TTC549 (cell line): Measurements from ENCODE around the gene SGSM2.
A peak's percentile ranks its signal among the peaks of the same experiment; 100 is the strongest.

Source experiments
- FAIRE-seq: peaks from 2 replicates; lab custom pipeline; 2012; peaks lifted over from hg19 to GRCh38; lab: Jason Lieb, UNC

Gene SGSM2

DNA sequence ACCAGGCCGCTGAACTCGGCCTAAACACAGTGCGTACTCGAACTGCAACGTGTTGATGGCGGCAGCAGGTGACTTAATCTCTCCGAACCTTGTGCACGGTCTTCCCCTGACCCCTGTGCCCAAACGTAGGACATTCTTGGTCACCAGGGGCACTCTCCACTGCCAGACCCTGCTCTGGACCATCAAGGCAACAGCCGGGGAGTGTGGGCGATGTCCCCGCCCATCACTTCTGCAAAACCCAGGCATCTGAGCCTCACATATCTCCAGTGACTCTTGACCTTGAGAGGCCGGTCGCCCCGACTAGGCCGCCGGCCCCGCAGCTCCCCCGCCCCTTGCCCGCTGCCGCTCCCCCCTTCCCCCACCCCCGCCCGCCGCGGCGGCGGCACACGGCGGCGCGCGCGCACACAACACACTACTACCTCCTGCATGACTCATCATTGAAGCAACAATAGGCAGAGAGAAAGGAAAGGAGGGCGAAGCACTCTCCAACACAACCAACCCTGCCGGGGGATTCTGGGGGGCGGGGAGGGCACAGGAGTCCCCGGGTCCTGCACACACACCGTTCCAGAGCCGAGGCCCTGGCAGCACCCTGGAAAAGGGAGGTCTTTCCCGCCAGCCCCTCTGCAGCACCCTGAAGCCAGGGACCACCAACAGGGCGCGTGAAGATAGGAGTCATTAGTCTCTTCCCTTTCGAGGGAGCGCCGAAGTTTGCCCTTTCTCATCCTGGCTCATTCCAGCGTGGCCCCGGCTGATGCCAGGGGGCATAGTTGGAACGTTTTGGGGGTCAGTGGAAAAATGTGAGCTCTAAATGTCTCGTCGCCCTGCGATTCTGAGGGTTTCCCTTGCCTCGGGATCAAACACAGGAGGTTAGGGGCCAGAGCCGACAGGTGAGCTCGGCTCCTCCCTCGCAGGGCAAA is 61.6 kb downstream of the SGSM2 start:
- FAIRE-seq = no peak

- FAIRE-seq = no peak
Observed at GRCh38 chr17:2399572-2400473, 62.5 kb downstream of the SGSM2 start.

DNA sequence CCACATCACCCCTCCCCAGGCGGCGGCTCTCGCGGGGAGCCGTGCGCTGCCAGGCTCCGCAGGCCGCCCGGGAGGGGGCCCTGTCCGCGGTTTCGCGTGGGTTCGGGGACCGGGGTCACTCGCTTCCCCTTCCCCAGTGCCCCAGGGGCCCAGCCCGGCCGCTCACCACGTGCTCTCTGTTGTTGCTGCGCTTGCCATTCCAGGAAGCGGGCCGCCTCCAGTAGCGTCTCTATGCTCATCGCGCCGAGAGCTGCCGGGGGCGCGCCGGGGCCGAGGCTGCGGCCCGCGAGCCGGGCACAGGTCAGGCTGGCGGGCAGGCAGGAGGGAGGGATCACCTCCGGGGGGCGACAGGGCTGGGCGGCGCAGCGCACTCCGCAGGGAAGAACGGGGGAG is 63.2 kb downstream of the SGSM2 start:
- no peak for FAIRE-seq

- FAIRE-seq = no peak
Observed at GRCh38 chr17:2400877-2401425, 63.6 kb downstream of the SGSM2 start, which contains the start of gene MNT. MNT (minus strand) TSS chr17:2401060; CDS start chr17:2400712, 348 bp downstream.

DNA sequence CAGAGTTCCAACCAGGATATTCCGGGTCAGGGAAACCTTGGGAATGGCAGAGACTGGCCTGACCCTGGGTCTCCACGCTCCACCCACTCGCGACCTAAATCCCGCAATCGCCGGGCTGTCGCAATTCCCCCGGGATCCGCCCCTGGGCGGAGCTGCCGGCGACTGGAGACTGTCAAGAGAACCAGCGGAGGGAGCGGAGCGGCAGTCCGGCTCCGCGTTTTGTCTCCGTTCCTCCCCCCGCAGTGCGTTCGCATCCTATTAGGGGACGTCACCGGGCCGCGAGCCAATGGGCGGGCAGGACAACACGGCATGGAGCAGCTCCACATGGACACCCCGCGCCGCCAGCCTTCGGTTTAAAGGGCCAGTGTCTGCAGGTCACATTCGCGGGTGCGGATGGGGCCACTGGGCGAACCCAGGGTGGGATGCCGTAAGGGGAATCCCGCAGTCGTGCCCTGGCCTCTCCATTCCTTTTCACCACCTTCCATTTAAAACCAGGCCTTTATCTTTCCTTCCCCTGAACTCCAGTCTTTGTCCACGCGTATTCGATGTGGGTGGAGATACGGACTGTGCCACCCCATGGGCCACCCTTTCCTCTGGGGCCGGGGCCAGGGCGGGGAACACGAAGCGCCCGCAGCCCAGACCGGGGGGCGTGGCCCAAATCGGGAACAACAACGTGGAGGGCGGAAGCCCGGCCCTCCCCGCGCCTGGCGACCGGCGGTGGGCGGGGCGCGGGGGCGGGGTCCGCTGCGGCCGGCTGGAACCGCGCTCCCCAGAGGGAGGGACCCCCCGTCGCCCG is 64.3 kb downstream of the SGSM2 start:
- FAIRE-seq = peak; percentile 77

GRCh38 chr17:2402544-2402943 is 65.2 kb downstream of the SGSM2 start:
- FAIRE-seq = no peak

DNA sequence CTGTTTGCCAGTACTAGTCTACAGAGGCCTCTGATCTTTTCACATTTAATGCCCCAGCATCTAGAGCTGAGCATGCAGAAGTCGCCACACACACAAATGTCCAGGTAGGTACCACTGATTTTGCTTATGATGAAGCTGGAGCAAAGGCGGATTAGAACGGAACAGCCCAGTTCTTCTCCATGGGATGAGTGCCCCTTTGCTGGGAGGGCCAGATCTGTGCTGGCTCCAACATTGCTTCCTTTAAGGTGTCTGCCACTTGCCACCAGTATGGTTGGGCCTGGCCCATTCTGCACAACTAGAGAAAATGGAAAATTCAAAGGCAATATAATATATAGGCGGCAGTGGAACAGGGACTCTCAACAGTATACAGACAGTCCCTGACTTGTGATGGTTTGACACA is 65.7 kb downstream of the SGSM2 start:
- no peak for FAIRE-seq

GRCh38 chr17:2405247-2405926 is 68.1 kb downstream of the SGSM2 start:
- FAIRE-seq = no peak

- no peak for FAIRE-seq
Observed at GRCh38 chr17:2406271-2406902, 69.1 kb downstream of the SGSM2 start.

GRCh38 chr17:2406903-2407790 is 69.8 kb downstream of the SGSM2 start:
- no peak for FAIRE-seq

- no peak for FAIRE-seq
Observed at GRCh38 chr17:2410951-2411350, 73.7 kb downstream of the SGSM2 start.

DNA sequence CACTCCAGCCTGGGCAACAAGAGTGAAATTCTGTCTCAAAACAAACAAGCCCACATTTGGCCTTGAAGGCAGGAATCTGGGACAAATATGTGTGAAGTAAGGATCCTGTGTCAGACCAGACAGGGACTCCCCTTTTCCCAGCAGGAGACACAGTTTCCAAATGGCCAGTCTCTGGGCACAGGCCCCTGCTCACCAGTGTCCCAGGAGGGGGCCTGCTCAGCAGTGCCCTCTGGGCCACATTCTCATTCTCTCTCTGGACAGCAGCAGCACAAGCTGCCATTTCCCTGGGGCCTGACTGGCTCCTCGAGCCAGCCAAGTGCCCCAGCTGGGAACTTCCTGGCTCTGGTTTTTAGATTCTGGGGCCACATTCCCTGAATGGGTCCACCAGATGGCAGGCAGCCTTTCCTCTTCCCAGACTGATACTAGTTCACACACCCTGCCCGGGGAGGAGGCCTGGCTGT is 75.3 kb downstream of the SGSM2 start:
- no peak for FAIRE-seq

GRCh38 chr17:2414446-2415064 is 77.3 kb downstream of the SGSM2 start:
- no peak for FAIRE-seq

- FAIRE-seq = no peak
Observed at GRCh38 chr17:2415081-2415480, 77.8 kb downstream of the SGSM2 start.

DNA sequence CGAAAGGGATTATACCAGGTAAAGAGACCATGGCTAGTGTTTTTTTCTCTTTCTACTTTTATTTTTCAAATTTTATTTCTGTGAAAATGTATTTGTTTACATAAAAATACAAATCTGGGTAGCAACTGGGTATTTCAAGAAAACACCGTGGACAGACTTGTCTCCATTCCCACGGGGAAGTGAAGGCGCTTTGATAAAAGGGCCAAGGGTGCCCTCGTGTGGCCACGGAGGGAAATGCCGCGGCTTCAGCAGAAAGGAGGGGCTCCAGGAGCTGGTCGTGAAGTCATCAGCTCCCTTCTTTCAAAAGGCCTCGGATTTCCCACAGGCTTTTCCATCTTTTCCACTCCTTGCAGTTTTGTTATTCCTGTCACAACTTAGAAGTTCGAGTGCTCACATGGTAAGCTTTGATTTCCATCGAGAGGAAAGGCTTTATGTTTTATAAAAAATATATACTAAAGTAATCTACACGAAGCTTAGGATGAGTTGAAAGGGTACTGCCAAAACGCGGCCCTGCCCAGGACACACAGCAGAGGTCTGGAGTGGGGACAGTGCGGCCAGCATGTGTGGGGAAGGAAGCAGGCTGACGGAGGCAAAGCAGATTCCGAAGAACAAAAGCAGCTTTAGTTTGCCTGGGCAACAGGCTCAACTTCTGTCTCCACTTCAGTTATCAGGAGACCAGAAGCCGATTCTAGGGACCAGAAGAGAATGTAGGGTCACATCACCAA is 78.9 kb downstream of the SGSM2 start:
- peak; percentile 93 for FAIRE-seq

DNA sequence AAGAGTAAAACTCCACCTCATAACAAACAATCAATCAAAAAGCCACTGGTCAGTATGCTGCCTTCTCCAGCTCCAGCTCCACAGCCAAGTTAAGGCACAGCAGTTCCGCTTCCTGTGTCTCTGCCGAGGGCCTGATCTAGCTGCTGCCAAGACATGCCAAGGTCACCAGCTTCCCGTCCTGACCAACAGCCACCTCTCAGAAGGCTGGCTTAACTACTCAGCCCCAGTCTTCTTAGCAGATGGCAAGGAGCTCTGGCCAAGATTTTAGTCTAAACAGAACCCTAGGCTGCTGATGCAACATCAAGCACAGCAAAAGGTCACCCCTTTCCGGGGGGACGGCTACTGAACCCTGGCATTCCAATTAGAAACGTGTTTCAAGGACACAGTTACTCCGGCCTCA is 81.3 kb downstream of the SGSM2 start:
- FAIRE-seq = no peak

DNA sequence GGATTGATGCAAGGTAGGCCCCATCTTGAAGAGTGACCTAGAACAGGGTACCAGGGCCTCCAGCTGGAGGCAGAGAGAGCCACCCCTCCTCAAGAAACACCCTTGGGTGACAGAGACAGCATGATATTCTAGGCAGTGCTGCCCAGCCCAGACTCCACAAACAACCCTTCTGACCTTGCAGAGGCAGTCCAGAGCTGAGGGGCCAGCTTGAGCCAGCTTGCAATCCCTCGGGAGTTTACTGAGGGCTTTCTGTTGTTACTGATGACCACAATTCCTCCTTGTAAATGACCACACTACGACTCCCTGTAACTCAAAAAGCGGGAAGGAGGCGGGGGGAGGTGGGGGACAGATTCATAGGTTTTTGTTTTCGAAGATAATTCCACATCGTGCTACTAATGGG is 82.2 kb downstream of the SGSM2 start:
- FAIRE-seq = no peak

DNA sequence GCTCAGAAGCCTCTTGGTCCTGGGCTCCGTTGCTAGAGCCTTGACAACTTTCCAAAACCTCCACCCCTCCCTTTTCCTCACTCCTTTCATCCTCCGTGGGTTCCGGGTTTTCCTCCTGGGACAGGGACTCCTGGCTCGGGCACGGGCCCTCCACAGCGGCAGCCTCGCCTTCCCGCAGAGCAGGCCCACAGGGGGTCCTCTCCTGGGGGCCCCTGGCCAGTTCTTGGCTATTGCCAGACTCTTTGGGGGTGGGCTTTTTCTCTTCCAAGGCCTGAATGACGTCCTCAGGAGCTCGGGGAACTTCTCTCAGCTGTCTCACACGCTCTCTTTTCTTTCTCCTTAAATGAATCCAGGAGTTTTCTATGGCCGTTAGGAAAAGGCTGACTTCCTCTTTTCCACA is 82.9 kb downstream of the SGSM2 start:
- no peak for FAIRE-seq
